Measurements from ENCODE around the gene LETM1. TPM values are rescaled to one million over a fixed set of nuclear protein-coding genes. Genes with fewer than 3 reads are reported as not detected.

Gene LETM1
- total and polyA plus RNA-seq, 2 of the 13 experiments (the other 11 are each of a cell fraction or from before 2014, with no cell fraction given): 9.7 to 41.6 TPM

DNA sequence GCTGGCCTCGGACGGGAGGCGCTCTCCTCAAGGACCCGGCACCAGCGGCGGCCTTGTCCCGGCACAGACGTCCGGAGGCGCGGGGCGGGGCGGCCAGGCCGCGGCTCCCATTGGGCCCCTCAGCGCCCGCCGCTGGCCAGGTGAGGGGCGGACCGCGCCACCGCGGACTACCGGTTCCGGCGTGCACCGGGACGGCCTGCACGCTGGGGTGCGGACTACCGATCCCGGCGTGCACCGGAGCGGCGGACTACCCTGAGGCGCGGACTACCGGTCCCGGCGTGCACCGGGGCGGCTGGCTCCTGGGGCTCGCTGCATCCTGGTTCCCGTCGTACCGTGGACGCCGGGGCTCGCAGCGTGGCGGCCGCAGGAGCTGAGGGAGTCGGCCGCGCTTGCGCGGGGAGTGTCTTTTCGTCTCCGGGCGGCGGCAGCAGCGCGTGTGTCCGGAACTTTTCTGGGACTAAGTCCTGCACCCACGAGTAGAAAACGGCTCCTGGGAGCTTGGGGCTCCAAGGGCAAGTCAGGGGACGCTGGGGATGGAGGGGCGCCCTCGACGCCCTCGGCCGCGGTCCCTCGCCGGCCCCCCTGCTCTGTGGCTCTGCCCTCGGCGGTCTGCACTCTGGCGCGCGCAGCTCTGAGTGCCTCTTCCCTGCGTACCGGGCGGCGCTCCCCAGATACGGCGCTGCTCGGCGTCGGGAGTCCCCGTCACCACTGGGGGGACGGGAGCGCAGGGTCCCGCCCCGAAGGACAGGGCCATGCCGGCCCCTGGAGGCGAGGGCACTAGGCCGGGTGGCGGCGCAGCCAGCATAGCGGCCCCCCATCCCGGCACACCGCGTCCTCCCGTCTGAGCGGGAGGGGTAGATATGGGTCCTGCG lies at the start of gene LETM1 (continued):
- TF ChIP-seq, protein P1, sequence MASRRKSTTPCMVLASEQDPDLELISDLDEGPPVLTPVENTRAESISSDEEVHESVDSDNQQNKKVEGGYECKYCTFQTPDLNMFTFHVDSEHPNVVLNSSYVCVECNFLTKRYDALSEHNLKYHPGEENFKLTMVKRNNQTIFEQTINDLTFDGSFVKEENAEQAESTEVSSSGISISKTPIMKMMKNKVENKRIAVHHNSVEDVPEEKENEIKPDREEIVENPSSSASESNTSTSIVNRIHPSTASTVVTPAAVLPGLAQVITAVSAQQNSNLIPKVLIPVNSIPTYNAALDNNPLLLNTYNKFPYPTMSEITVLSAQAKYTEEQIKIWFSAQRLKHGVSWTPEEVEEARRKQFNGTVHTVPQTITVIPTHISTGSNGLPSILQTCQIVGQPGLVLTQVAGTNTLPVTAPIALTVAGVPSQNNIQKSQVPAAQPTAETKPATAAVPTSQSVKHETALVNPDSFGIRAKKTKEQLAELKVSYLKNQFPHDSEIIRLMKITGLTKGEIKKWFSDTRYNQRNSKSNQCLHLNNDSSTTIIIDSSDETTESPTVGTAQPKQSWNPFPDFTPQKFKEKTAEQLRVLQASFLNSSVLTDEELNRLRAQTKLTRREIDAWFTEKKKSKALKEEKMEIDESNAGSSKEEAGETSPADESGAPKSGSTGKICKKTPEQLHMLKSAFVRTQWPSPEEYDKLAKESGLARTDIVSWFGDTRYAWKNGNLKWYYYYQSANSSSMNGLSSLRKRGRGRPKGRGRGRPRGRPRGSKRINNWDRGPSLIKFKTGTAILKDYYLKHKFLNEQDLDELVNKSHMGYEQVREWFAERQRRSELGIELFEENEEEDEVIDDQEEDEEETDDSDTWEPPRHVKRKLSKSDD (CRISPR knock-in tag; IDR thresholded peaks at IDR 0.05; ENCODE audit: low read depth): no peak; the same call in 1 of the 2 replicates
- no peak for TF ChIP-seq ZNF562 (CRISPR knock-in tag; IDR thresholded peaks at IDR 0.05; ENCODE audit: borderline replicate concordance)
- TF ChIP-seq ZNF713 (CRISPR knock-in tag; IDR thresholded peaks at IDR 0.05): 0 out of 2 replicates have a peak, but pooled peaks have one; percentile 85
- no peak for TF ChIP-seq NFKBIZ (CRISPR knock-in tag; IDR thresholded peaks at IDR 0.05)
- TF ChIP-seq LRRFIP1 (CRISPR knock-in tag; conservative IDR thresholded peaks at IDR 0.05): no peak
- TF ChIP-seq RBM39 (IDR thresholded peaks at IDR 0.05; ENCODE audit: low read depth, low read length, poor library complexity, severe bottlenecking): no peak
- TF ChIP-seq ZNF672 (CRISPR knock-in tag; IDR thresholded peaks at IDR 0.05): no peak
- TF ChIP-seq AKAP8 (CRISPR knock-in tag; IDR thresholded peaks at IDR 0.05): no peak
- TF ChIP-seq NFYC (CRISPR knock-in tag; IDR thresholded peaks at IDR 0.05): peak; percentile 64
- TF ChIP-seq ZSCAN9 (CRISPR knock-in tag; IDR thresholded peaks at IDR 0.05; ENCODE audit: borderline replicate concordance): no peak
- no peak for TF ChIP-seq LCORL (IDR thresholded peaks at IDR 0.05)
- TF ChIP-seq LCORL (CRISPR knock-in tag; IDR thresholded peaks at IDR 0.05): peak; percentile 88
- TF ChIP-seq ZNF569 (CRISPR knock-in tag; IDR thresholded peaks at IDR 0.05; ENCODE audit: borderline replicate concordance): no peak
- peak; percentile 75 for TF ChIP-seq POLR2AphosphoS5 (IDR thresholded peaks at IDR 0.05; ENCODE audit: low read depth, low read length)
- 0 out of 2 replicates have a peak, but pooled peaks have one; percentile 57 for TF ChIP-seq ERF (CRISPR knock-in tag; IDR thresholded peaks at IDR 0.05)
- TF ChIP-seq PCBP2 (optimal IDR thresholded peaks at IDR 0.05; ENCODE audit: low read depth, low read length, poor library complexity, severe bottlenecking): no peak
- TF ChIP-seq RFX5 (IDR thresholded peaks at IDR 0.05; ENCODE audit: low read depth, low read length): no peak
- 0 out of 2 replicates have a peak, but pooled peaks have one; percentile 5 for TF ChIP-seq ZNF766 (CRISPR knock-in tag; IDR thresholded peaks at IDR 0.05; ENCODE audit: borderline replicate concordance)
- peak; percentile 8; the same call in 1 of the 2 replicates for TF ChIP-seq ZNF747 (CRISPR knock-in tag; IDR thresholded peaks at IDR 0.05; ENCODE audit: borderline replicate concordance)
- 0 out of 2 replicates have a peak, but pooled peaks have one; percentile 69 for TF ChIP-seq KLF9 (CRISPR knock-in tag; IDR thresholded peaks at IDR 0.05; ENCODE audit: low read depth)
- no peak for TF ChIP-seq NFATC3 (CRISPR knock-in tag; IDR thresholded peaks at IDR 0.05)
- TF ChIP-seq GTF3A (CRISPR knock-in tag; conservative IDR thresholded peaks at IDR 0.05): no peak
- TF ChIP-seq TBX2 (CRISPR knock-in tag; IDR thresholded peaks at IDR 0.05; ENCODE audit: borderline replicate concordance): peak; percentile 58
- TF ChIP-seq ZNF749 (CRISPR knock-in tag; IDR thresholded peaks at IDR 0.05; ENCODE audit: borderline replicate concordance): no peak
- peak; percentile 86 for TF ChIP-seq SUZ12 (IDR thresholded peaks at IDR 0.05; ENCODE audit: low read depth, low read length)
